Smooth muscle cell (in vitro differentiated cells): ENCODE measurements around the gene HADHA. TPM values are rescaled to one million over a fixed set of nuclear protein-coding genes. Genes with fewer than 3 reads are reported as not detected.

Experiments used
- DNase-seq: peaks from one replicate; lab custom pipeline; 2025; ENCODE audit not compliant: unreplicated experiment; lab: John Stamatoyannopoulos, UW
- H2AFZ ChIP-seq: fragments of 200-600 bp; sonication (generic); 2 replicates; pipeline ENCODE4 v1.6.0; 2016; ENCODE audit warnings: antibody characterized with exemption, low read depth, mild to moderate bottlenecking
- H3F3A ChIP-seq: fragments of 200-600 bp; sonication (generic); 2 replicates; pipeline ENCODE4 v1.6.0; 2017; ENCODE audit warnings: antibody characterized with exemption, low read depth
- H3K27ac ChIP-seq: fragments of 200-600 bp; sonication (generic); 2 replicates; pipeline ENCODE4 v1.5.1; 2016; ENCODE audit warnings: low read depth, mild to moderate bottlenecking
- H3K27me3 ChIP-seq: fragments of 200-600 bp; sonication (generic); 2 replicates; pipeline ENCODE4 v1.6.1; 2016; ENCODE audit warnings: low read depth, mild to moderate bottlenecking
- H3K36me3 ChIP-seq: fragments of 200-600 bp; sonication (generic); 2 replicates; pipeline ENCODE4 v1.5.1; 2016; ENCODE audit warnings: low read depth
- H3K4me1 ChIP-seq: fragments of 200-600 bp; sonication (generic); 2 replicates; pipeline ENCODE4 v1.5.1; 2016; ENCODE audit warnings: low read depth
- H3K4me2 ChIP-seq: fragments of 200-600 bp; sonication (generic); 2 replicates; pipeline ENCODE4 v1.6.0; 2016; ENCODE audit warnings: mild to moderate bottlenecking
- H3K4me3 ChIP-seq: fragments of 200-600 bp; sonication (generic); 2 replicates; pipeline ENCODE4 v1.5.1; 2016; ENCODE audit warnings: mild to moderate bottlenecking
- H3K79me2 ChIP-seq: fragments of 200-600 bp; sonication (generic); 2 replicates; pipeline ENCODE4 v1.6.0; 2016; ENCODE audit warnings: low read depth, mild to moderate bottlenecking
- H3K9ac ChIP-seq: fragments of 200-600 bp; sonication (generic); 2 replicates; pipeline ENCODE4 v1.6.0; 2016; ENCODE audit warnings: low read depth
- H3K9me3 ChIP-seq: fragments of 200-600 bp; sonication (generic); replicated peaks from 2 replicates; pipeline ENCODE4 v1.5.1; 2016; ENCODE audit warnings: low read depth
- H4K20me1 ChIP-seq: fragments of 200-600 bp; sonication (generic); 2 replicates; pipeline ENCODE4 v1.6.0; 2016; ENCODE audit warnings: low read depth
- WGBS: methylation state at CpG from one replicate; pipeline ENCODE4 v1.1.7; 2016; ENCODE audit warnings: low lambda C conversion rate; 5-methylcytosine and 5-hydroxymethylcytosine counted together
- polyA plus RNA-seq: library from polyadenylated mRNA; unstranded; fragments of >200 nt; fragmentation: Nextera tagmentation; extraction: Ambion mirVana; gene quantifications from 2 replicates; pipeline ENCODE4 v1.2.1, GENCODE V29; 2016
- total RNA-seq: library from RNA; depleted of rRNA; stranded (reverse); fragments of >200 nt; gene quantifications from 2 replicates; pipeline ENCODE4 v1.2.3, GENCODE V29; 2014
- TF ChIP-seq, protein P1 (sequence below): fragments of 200-600 bp; sonication (generic); IDR thresholded peaks from 2 replicates; pipeline ENCODE4 v1.5.1; 2017; ENCODE audit warnings: borderline replicate concordance, mild to moderate bottlenecking, antibody characterized with exemption; ENCODE audit not compliant: insufficient read depth, poor library complexity, severe bottlenecking

Gene HADHA
- total and polyA plus RNA-seq, 2 experiments from 2014 or later, result 96.9 to 111 TPM

DNA sequence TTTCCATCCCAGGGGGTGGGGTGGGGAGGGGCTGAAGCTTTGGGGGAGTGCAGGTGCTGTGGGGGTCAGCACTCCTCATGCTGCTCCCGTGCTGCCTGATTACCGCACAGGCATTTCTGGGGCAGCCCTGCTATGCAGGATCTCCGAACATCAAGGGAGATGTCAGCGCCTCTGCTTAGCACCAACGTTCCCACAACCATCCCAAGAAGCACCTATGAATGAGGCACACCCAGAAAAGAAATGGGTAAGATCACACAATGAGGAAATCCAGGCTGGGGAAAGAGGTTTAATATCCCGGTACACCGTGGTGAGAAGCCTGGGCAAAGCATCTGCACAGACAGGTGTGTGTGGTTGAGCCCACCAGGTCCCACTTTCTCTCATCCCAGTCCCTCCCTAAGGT lies 54.1 kb downstream of the HADHA start:
- Histone ChIP-seq H3K4me2 (no peak overlapping the region), H3K4me3 (no peak overlapping the region), H3F3A (no peaks in the 10 kb centered on the region), H3K79me2 (no peaks in the 10 kb centered on the region), H2AFZ (no peak overlapping the region), H3K9me3 (no peaks in the 10 kb centered on the region), H3K9ac (no peak overlapping the region), H3K27me3 (no peaks in the 10 kb centered on the region), H3K36me3 (no peaks in the 10 kb centered on the region), H3K4me1 (no peaks in the 10 kb centered on the region), H4K20me1 (no peaks in the 10 kb centered on the region), H3K27ac (no peak overlapping the region)
- 95% methylated on average over 7 of the region's 7 CpGs for WGBS
- DNase-seq, result no peak
- TF ChIP-seq, protein P1, sequence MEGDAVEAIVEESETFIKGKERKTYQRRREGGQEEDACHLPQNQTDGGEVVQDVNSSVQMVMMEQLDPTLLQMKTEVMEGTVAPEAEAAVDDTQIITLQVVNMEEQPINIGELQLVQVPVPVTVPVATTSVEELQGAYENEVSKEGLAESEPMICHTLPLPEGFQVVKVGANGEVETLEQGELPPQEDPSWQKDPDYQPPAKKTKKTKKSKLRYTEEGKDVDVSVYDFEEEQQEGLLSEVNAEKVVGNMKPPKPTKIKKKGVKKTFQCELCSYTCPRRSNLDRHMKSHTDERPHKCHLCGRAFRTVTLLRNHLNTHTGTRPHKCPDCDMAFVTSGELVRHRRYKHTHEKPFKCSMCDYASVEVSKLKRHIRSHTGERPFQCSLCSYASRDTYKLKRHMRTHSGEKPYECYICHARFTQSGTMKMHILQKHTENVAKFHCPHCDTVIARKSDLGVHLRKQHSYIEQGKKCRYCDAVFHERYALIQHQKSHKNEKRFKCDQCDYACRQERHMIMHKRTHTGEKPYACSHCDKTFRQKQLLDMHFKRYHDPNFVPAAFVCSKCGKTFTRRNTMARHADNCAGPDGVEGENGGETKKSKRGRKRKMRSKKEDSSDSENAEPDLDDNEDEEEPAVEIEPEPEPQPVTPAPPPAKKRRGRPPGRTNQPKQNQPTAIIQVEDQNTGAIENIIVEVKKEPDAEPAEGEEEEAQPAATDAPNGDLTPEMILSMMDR, result no peak

DNA sequence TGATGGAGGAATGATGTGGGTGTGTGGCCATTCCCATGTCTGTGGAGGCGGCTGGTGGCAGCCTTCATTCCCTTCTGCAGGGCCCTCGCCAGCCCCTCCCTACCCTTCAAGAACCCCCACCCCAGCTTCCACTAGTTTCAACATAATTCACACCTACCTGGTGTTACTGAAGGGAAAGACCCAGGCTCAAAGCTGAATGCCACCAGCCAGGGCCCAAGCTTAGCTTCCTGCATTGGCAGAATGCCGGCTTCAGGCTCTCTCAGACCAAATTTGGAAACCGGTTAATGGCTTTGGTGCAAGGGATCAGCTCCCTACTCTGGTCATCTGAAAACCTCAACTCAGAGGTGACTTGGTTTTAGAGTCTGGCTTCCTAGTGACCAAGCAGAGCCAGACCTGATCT lies 54.7 kb downstream of the HADHA start:
- H4K20me1 ChIP-seq, result no peaks in the 10 kb centered on the region
- no peak overlapping the region for H3K9ac ChIP-seq
- no peaks in the 10 kb centered on the region for H3K4me1 ChIP-seq
- no peaks in the 10 kb centered on the region for H3F3A ChIP-seq
- WGBS, result over 99% methylated on average over 4 of the region's 4 CpGs
- H3K79me2 ChIP-seq, result no peaks in the 10 kb centered on the region
- TF ChIP-seq, protein P1, result no peak
- no peaks in the 10 kb centered on the region for H3K36me3 ChIP-seq
- no peak overlapping the region for H3K4me2 ChIP-seq
- no peak for DNase-seq
- no peak overlapping the region for H2AFZ ChIP-seq
- no peaks in the 10 kb centered on the region for H3K9me3 ChIP-seq
- H3K27me3 ChIP-seq, result no peaks in the 10 kb centered on the region
- no peak overlapping the region for H3K27ac ChIP-seq
- no peak overlapping the region for H3K4me3 ChIP-seq

DNA sequence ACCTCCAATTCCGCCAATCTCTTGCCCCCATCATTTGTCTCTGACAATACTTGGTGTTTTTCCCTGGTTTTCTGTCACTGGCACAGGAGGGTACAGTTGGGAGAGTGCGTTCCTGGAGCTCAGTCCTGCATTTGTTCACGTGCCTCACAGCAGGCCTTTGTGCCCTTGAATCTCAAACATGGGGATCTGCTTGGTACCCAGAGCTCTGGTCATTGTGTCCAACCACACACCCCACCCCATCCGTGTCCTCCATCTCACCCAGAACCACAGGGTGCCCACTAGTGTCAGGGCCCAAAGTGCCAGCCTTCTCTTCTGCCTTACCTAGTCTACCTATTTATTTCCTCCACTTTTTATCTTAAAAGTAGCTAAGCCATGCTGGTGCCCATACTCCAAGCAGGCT lies 55.3 kb downstream of the HADHA start:
- 88% methylated on average over 4 of the region's 4 CpGs for WGBS
- Histone ChIP-seq H3K27ac (no peak overlapping the region), H4K20me1 (no peaks in the 10 kb centered on the region), H3K4me1 (no peaks in the 10 kb centered on the region), H3F3A (no peaks in the 10 kb centered on the region), H3K27me3 (no peaks in the 10 kb centered on the region), H3K9me3 (no peaks in the 10 kb centered on the region), H3K4me2 (no peak overlapping the region), H3K79me2 (no peaks in the 10 kb centered on the region), H3K9ac (no peak overlapping the region), H3K36me3 (no peaks in the 10 kb centered on the region), H2AFZ (no peak overlapping the region), H3K4me3 (no peak overlapping the region)
- TF ChIP-seq, protein P1, result no peak
- DNase-seq, result no peak

DNA sequence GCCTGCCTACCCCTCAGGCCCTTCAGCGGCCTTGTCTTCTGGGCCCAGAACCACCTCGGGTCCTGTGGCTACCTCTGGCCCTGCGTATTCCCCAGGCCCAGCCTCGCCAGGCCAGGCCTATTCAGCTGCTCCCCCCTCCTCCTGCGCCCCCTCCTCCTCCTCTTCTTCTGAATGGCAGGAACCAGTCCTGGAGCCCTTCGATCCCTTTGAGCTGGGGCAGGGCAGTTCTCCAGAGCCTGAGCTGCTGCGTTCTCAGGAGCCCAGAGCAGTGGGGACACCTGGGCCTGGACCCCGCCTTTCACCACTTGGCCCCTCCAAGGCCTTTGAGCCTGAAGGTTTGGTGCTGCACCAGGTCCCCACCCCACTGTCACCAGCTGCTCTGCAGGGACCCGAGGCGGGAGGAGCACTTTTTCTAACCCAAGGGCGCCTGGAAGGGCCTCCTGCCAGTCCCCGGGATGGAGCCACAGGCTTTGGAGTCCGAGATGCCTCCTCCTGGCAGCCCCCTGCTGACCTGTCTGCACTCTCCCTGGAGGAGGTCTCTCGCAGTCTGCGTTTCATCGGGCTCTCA lies 56.8 kb downstream of the HADHA start:
- Histone ChIP-seq H3K4me1 (no peaks in the 10 kb centered on the region), H3K27me3 (no peaks in the 10 kb centered on the region), H3K36me3 (no peaks in the 10 kb centered on the region), H3K4me2 (no peak overlapping the region), H3K9me3 (no peaks in the 10 kb centered on the region), H3K4me3 (no peak overlapping the region), H3K9ac (no peak overlapping the region), H3K79me2 (no peaks in the 10 kb centered on the region), H2AFZ (no peak overlapping the region), H4K20me1 (no peaks in the 10 kb centered on the region), H3K27ac (no peak overlapping the region), H3F3A (no peaks in the 10 kb centered on the region)
- TF ChIP-seq, protein P1, result no peak
- WGBS, result 97% methylated on average over 16 of the region's 16 CpGs
- DNase-seq, result no peak
